ENCODE measurements around the gene FSTL3.
"Not testable (repeated sequence)": the region's sequence is repeated elsewhere in the genome, so short reads cannot be mapped to it uniquely, and the experiment has no call there.

DNA sequence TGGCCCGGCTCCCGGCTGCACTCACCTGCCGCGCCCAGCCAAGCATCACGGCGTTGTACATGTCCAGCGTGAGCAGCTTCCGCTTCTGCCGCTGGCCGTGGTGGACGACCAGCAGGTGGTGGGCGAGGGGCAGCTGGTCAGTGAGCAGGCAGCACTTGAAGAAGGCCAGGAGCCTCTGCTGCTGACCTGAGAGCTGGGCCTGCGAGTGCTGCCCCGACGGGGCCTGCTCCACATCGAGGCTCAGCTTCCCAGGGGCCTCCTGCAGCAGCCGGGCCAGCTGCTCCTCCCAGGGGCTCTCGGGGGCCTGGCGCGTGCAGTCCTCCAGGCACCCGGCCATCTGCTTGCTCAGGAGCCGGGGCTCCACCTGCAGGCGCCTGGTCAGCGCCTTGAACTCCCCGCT lies 46.7 kb upstream of the FSTL3 start:
- TF ChIP-seq, protein P1, sequence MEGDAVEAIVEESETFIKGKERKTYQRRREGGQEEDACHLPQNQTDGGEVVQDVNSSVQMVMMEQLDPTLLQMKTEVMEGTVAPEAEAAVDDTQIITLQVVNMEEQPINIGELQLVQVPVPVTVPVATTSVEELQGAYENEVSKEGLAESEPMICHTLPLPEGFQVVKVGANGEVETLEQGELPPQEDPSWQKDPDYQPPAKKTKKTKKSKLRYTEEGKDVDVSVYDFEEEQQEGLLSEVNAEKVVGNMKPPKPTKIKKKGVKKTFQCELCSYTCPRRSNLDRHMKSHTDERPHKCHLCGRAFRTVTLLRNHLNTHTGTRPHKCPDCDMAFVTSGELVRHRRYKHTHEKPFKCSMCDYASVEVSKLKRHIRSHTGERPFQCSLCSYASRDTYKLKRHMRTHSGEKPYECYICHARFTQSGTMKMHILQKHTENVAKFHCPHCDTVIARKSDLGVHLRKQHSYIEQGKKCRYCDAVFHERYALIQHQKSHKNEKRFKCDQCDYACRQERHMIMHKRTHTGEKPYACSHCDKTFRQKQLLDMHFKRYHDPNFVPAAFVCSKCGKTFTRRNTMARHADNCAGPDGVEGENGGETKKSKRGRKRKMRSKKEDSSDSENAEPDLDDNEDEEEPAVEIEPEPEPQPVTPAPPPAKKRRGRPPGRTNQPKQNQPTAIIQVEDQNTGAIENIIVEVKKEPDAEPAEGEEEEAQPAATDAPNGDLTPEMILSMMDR (IDR thresholded peaks at IDR 0.05), result not testable (repeated sequence)
- not testable (repeated sequence) for TF ChIP-seq POLR2A (IDR thresholded peaks at IDR 0.05; ENCODE audit: low read depth); POLR2AphosphoS5 (IDR thresholded peaks at IDR 0.05)

Data from esophagus muscularis mucosa (tissue), 3 donors.